ENCODE data around the gene CCR5AS.

CCR5AS gene

DNA sequence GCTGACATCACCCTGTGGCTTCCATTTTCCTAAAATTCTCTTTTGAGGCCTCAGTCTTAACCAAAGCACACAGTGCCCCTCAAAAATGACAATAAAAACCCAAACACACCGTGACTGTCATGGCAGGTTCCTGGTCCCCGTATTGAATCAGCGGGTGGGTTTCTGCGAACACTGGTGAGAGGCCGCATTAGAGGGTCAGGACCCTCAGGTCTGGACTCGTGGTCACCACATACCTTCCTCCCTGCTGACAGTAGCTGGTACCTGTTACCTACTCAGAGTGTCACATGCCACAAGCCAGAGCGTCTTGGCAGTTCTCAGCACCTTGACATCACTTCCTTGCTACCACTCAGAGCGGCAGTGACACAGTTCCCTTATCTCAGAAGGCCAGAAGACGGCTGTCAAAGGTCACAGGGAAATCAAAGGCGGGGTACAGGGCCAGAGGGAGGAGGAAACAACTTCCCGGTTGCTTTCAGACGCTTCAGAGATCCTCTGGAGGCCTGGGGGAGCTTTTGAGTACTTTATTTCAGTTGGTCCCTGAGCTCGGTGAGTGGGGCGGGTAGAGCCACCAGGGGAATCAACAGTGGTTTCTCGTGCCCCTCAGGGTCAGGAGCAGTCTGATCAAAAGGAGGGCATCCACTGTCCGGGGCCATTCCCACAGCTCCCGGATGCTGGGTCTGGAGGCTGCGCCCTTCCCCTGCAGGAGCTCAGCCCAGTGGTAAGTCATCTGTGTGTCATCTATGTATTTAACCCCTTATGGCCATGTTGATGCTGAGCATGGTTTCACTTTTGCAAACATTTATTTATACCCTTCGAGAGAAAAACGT lies at the start of gene CCR5AS, which contains the start of gene CCRL2:
TSS of gene CCR5AS (minus strand) at position 279 of the 824 bp plus-strand sequence.
TSS of gene CCRL2 (plus strand) at position 472 of the 824 bp plus-strand sequence. CDS start 821 bp downstream, outside the sequence.
- H3K9me3 ChIP-seq = no peaks in the 10 kb centered on the region
- peak within 1 kb of the TSS; percentile 50 to 84 for H3K27ac ChIP-seq
- peak within 1 kb of the TSS; percentile 4 to 50 (median 22) for H3K4me3 ChIP-seq
- TF ChIP-seq POLR2A (IDR thresholded peaks at IDR 0.05) = no peak
- peak in 1 of 3 donors; percentile 36 for TF ChIP-seq POLR2AphosphoS5 (IDR thresholded peaks at IDR 0.05)
- peaks cover 0 to 7% of the 10 kb centered on the region in 2 donors for H3K27me3 ChIP-seq
- no peak for DNase-seq (ENCODE audit: low spot score in 2 of 2)
- no peaks in the 10 kb centered on the region for H3K4me1 ChIP-seq
- no peaks in the 10 kb centered on the region for H3K36me3 ChIP-seq
- intact Hi-C loops (cut with DNase I; ENCODE audit: low total_unique reads) = no loop called here

- Histone ChIP-seq H3K27me3 (no peaks in the 10 kb centered on the region), H3K9me3 (no peaks in the 10 kb centered on the region), H3K36me3 (no peaks in the 10 kb centered on the region), H3K4me1 (no peaks in the 10 kb centered on the region), H3K4me3 (no peak overlapping the region), H3K27ac (no peak overlapping the region)
- no peak for DNase-seq (ENCODE audit: low spot score in 2 of 2)
- intact Hi-C loops (cut with DNase I; ENCODE audit: low total_unique reads) = no loop called here
- TF ChIP-seq POLR2A (IDR thresholded peaks at IDR 0.05) (no peak), POLR2AphosphoS5 (IDR thresholded peaks at IDR 0.05) (no peak)
- TF ChIP-seq, protein P1, sequence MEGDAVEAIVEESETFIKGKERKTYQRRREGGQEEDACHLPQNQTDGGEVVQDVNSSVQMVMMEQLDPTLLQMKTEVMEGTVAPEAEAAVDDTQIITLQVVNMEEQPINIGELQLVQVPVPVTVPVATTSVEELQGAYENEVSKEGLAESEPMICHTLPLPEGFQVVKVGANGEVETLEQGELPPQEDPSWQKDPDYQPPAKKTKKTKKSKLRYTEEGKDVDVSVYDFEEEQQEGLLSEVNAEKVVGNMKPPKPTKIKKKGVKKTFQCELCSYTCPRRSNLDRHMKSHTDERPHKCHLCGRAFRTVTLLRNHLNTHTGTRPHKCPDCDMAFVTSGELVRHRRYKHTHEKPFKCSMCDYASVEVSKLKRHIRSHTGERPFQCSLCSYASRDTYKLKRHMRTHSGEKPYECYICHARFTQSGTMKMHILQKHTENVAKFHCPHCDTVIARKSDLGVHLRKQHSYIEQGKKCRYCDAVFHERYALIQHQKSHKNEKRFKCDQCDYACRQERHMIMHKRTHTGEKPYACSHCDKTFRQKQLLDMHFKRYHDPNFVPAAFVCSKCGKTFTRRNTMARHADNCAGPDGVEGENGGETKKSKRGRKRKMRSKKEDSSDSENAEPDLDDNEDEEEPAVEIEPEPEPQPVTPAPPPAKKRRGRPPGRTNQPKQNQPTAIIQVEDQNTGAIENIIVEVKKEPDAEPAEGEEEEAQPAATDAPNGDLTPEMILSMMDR (IDR thresholded peaks at IDR 0.05) = no peak
Observed at GRCh38 chr3:46456118-46456517, 49.3 kb upstream of the CCR5AS start.

- TF ChIP-seq POLR2AphosphoS5 (IDR thresholded peaks at IDR 0.05) (no peak), POLR2A (IDR thresholded peaks at IDR 0.05) (no peak)
- TF ChIP-seq, protein P1 (IDR thresholded peaks at IDR 0.05) = no peak
- H3K36me3 ChIP-seq = no peaks in the 10 kb centered on the region
- intact Hi-C loops (cut with DNase I; ENCODE audit: low total_unique reads) = no loop called here
- H3K9me3 ChIP-seq = no peaks in the 10 kb centered on the region
- DNase-seq (ENCODE audit: low spot score in 2 of 2) = no peak
- H3K27ac ChIP-seq = no peak overlapping the region
- no peaks in the 10 kb centered on the region for H3K27me3 ChIP-seq
- no peaks in the 10 kb centered on the region for H3K4me1 ChIP-seq
- H3K4me3 ChIP-seq = no peak overlapping the region
Observed at GRCh38 chr3:46455231-46456115, 48.6 kb upstream of the CCR5AS start.

- Histone ChIP-seq H3K4me3 (no peak overlapping the region), H3K4me1 (no peaks in the 10 kb centered on the region), H3K36me3 (no peaks in the 10 kb centered on the region), H3K9me3 (no peaks in the 10 kb centered on the region), H3K27me3 (no peaks in the 10 kb centered on the region), H3K27ac (no peak overlapping the region)
- intact Hi-C loops (cut with DNase I; ENCODE audit: low total_unique reads) = no loop called here
- TF ChIP-seq, protein P1 (IDR thresholded peaks at IDR 0.05) = no peak
- TF ChIP-seq POLR2AphosphoS5 (IDR thresholded peaks at IDR 0.05) = no peak
- TF ChIP-seq POLR2A (IDR thresholded peaks at IDR 0.05) = no peak
- no peak for DNase-seq (ENCODE audit: low spot score in 2 of 2)
Observed at GRCh38 chr3:46454606-46455005, 47.7 kb upstream of the CCR5AS start.

- intact Hi-C loops (cut with DNase I; ENCODE audit: low total_unique reads) = no loop called here
- Histone ChIP-seq H3K27me3 (no peaks in the 10 kb centered on the region), H3K36me3 (no peaks in the 10 kb centered on the region), H3K4me3 (no peak overlapping the region), H3K9me3 (no peaks in the 10 kb centered on the region), H3K27ac (no peak overlapping the region), H3K4me1 (no peaks in the 10 kb centered on the region)
- DNase-seq (ENCODE audit: low spot score in 2 of 2) = no peak
- TF ChIP-seq, protein P1 (IDR thresholded peaks at IDR 0.05) = no peak
- TF ChIP-seq POLR2A (IDR thresholded peaks at IDR 0.05) = no peak
- no peak for TF ChIP-seq POLR2AphosphoS5 (IDR thresholded peaks at IDR 0.05)
Observed at GRCh38 chr3:46454209-46454595, 47.3 kb upstream of the CCR5AS start.
